ENCODE data around the gene GABRD.

GABRD gene

GRCh38 chr1:2030076-2030871 lies 11.1 kb downstream of the GABRD start:
- DNase-seq (ENCODE audit: low read depth, low spot score): no peak
- no peak overlapping the region for H3K4me3 ChIP-seq (ENCODE audit: low read length)

DNA sequence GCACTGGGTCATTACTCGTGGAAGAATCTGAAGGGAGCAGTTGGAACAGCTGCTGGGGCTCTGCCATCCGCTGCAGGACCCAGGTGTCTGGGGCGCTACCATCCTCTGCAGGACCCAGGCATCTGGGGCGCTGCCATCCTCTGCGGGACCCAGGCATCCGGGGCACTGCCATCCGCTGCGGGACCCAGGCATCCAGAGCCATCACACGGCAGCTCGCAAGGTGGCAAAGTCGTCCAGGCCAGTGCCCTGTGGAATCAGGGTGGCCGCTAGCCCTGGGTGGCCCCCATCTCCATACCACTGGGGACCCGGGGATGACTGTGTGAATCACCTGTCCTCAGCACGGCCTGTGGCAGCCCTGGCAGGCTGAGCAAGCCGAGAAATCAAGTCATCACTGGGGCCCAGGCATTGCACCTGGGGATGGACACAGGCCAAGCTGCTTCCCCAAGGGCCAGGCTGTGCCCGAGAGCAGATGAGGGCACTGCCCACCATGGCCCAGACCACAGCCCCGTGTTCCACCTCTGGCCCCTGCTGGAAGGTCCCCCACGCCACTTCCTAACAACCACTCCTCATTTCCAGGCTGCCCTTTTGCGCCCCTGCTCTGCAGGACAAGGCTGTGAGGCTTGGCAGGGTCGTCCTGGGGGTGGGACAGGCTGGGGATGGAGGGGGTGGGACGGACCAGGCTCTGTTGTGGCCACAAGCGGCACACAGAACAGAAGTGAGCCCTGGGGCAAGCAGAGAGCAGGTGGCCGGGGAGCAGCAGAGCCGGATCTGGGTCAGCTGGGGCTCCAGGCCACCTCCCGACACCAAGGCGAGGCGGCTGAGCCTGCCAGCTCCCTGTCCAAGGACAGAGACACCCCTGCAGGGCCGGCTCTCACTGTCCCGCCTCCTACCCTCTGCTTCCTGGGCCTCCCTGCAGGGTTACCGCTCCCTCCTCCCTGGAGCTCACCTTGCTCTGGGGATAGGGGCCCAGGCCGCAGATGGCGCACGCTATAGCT lies 12.7 kb downstream of the GABRD start:
- DNase-seq (ENCODE audit: low read depth, low spot score): no peak
- no peak overlapping the region for H3K4me3 ChIP-seq (ENCODE audit: low read length)

DNA sequence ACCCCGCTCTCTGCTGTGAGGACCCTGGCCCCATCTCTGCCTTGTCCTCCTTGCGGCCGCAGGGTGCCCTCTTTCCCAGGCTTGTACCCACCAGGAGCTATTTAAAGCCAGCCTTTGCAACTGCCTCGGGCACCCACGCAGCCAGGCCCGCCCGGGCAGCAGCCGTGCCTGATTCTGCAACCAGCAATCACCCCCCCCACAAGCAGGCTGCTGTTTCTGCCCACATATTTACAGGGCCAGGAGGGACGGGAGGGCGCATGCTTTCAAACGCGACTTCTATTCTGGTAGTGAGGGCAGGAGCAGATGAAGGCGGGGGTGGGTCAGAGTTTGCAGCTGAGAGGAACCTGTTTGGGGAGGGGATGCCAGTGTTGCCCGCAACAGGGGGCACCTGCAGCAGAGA lies 13.6 kb downstream of the GABRD start:
- no peak overlapping the region for H3K4me3 ChIP-seq (ENCODE audit: low read length)
- DNase-seq (ENCODE audit: low read depth, low spot score): no peak

GRCh38 chr1:2033165-2033564 lies 14.0 kb downstream of the GABRD start:
- DNase-seq (ENCODE audit: low read depth, low spot score): no peak

GRCh38 chr1:2036287-2036686 lies 17.1 kb downstream of the GABRD start:
- no peak for DNase-seq (ENCODE audit: low read depth, low spot score)
- H3K4me3 ChIP-seq (ENCODE audit: low read length): no peak overlapping the region

More at GRCh38 chr1:2033165-2033564, 14.0 kb downstream of the GABRD start:
- no peak overlapping the region for H3K4me3 ChIP-seq (ENCODE audit: low read length)

DNA sequence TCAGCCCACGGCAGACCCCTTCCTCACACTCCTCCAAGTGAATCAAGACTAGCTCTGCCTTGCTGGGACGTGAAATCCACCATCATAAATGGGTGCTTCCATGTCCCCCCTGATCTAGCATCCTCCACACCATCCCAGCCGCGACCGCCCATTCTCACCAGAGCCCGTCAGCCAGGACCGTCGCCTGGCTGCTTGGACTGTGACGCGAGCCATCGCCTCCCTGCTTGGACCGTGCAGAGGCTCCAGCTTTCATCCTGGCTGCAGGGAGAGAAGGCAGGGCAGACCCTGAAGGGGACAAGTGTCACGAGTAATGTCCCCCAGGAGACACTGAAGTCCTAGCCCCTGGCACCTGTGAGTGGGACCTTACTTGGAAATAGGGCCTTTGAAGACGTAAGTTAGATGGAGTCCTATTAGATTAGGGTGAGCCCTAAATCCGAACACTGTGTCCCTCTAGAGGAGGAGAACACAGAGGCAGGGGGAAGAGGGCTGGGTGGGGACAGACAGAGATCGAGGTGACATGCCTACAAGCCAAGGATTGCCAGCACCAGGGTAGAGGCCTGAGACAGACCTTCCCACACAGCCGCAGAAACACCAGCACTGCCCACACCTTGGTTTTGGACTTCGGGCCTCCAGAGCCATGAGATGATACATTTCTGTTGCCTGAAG lies 18.3 kb downstream of the GABRD start:
- no peak overlapping the region for H3K4me3 ChIP-seq (ENCODE audit: low read length)
- no peak for DNase-seq (ENCODE audit: low read depth, low spot score)

DNA sequence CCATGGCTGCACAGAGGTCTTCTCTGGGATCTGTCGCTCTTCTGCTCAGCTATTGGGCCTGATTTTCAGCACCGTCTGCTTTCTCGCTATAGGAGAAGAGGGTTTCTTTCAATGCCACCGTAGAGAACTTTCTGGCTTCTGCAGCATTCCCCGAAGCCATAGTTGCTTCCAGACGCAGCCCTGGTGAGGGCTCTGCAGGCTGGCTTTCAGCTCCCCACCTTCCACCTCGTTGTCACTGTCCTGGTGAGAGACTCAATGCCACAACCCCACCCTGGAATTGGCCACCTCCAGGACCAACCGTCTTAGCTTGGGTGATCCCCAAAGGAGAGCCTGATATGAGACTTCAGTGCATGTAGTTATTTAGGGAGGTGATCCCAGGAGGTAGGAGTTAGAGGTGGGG lies 19.1 kb downstream of the GABRD start:
- DNase-seq (ENCODE audit: low read depth, low spot score): no peak

GRCh38 chr1:2039251-2039650 lies 20.1 kb downstream of the GABRD start:
- H3K4me3 ChIP-seq (ENCODE audit: low read length): no peak overlapping the region
- DNase-seq (ENCODE audit: low read depth, low spot score): no peak

More for the DNA sequence above, 19.1 kb downstream of the GABRD start:
- H3K4me3 ChIP-seq (ENCODE audit: low read length): no peak overlapping the region

GRCh38 chr1:2041305-2041704 lies 22.2 kb downstream of the GABRD start:
- no peak for DNase-seq (ENCODE audit: low read depth, low spot score)
- H3K4me3 ChIP-seq (ENCODE audit: low read length): no peak overlapping the region

GRCh38 chr1:2041887-2042286 lies 22.7 kb downstream of the GABRD start:
- no peak overlapping the region for H3K4me3 ChIP-seq (ENCODE audit: low read length)
- DNase-seq (ENCODE audit: low read depth, low spot score): no peak

GRCh38 chr1:2042830-2043773 lies 24.0 kb downstream of the GABRD start:
- H3K4me3 ChIP-seq (ENCODE audit: low read length): no peak overlapping the region
- DNase-seq (ENCODE audit: low read depth, low spot score): no peak

GRCh38 chr1:2043886-2044285 lies 24.7 kb downstream of the GABRD start:
- no peak for DNase-seq (ENCODE audit: low read depth, low spot score)

GRCh38 chr1:2044510-2045319 lies 25.6 kb downstream of the GABRD start:
- no peak overlapping the region for H3K4me3 ChIP-seq (ENCODE audit: low read length)

More at GRCh38 chr1:2043886-2044285, 24.7 kb downstream of the GABRD start:
- H3K4me3 ChIP-seq (ENCODE audit: low read length): no peak overlapping the region

DNA sequence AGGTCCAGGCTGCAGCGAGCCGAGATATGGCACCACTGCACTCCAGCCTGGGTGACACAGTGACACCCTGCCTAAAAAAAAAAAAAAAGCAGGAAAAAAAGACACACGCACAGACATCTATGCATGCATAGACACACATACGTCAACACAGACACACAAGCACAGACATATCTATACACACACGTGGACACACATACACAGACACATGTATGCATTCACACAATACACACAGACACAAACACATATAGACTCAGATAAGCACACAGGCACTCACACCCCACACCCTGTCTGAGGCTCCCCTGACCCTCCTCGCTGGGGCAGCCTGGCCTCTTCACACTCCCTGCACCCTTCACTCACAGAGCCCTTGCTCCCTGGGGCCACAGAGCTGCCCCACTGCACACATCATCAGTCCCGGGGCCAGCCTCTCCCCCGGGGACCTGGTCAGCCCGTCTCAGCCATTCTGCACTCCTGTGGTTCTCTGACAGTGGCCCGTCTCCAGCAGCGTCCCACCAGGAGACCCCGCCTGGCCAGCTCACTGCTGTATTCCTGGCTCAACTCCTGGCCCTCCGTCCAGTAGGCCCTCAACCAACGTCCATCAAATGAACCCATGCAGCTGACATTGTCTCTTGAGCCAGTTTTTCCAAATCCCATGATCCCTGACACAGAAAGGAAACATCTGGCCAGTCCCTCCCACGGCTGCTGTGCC lies 26.5 kb downstream of the GABRD start:
- DNase-seq (ENCODE audit: low read depth, low spot score): no peak
- H3K4me3 ChIP-seq (ENCODE audit: low read length): no peak overlapping the region

More at GRCh38 chr1:2044510-2045319, 25.6 kb downstream of the GABRD start:
- DNase-seq (ENCODE audit: low read depth, low spot score): no peak

DNA sequence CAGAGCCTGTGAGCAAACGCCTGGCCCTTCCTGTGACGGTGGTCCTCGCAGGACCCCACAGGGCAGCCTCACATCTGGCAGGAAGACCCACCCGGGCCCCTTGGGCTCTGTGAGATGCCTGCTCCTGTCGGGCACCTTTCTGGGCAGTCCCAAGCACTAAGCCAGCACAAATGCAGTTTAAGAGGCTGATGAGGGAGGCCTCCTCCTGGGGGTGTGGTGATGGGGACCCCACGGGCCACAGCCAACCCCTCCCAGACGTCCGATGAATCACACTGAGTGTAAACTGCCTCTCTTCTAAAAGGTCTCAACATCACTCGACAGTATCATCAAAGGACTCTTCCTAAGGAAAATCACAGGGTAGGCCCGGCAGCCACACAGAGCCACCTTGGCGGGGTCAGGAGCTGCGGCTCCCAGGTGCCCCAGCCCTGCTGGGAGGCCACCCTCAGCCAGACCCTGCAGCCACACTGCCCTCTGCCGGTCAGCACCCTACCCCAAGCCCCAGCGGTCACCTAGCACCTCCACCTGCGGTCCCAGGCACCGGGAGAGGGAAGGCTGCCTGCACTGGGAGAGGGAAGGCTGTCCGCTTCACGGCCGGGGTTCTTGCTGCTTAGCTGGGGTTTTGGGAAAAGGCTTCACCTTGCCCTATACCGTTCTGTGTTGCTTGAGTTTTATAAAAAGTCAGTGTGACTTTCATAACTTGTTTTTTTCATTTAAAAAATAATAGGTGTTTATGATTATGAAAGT lies 27.2 kb downstream of the GABRD start:
- no peak for DNase-seq (ENCODE audit: low read depth, low spot score)
- no peak overlapping the region for H3K4me3 ChIP-seq (ENCODE audit: low read length)

- no peak for DNase-seq (ENCODE audit: low read depth, low spot score)
- H3K4me3 ChIP-seq (ENCODE audit: low read length): no peak overlapping the region
Measured at GRCh38 chr1:2046953-2047748, 28.0 kb downstream of the GABRD start.
